Kidney (tissue), 14 donors: ENCODE measurements around the gene CDH13. TPM values are rescaled to one million over a fixed set of nuclear protein-coding genes. Genes with fewer than 3 reads are reported as not detected.

ENCODE experiments used
- DNase-seq, 5 donors: peaks; one replicate each; pipeline ENCODE4 v3.0.0-alpha.2; 2013 to 2020
- FAIRE-seq: peaks from 2 replicates; lab custom pipeline; 2012; peaks lifted over from hg19 to GRCh38; lab: Jason Lieb, UNC
- H3K27ac ChIP-seq, 2 donors: one replicate each; pipeline ENCODE4 v1.7.0; 2013; ENCODE audit warnings: low read depth in 2 of 2, low read length in 2 of 2, inconsistent platforms in 1 of 2
- H3K27me3 ChIP-seq: one replicate; pipeline ENCODE4 v1.7.1; 2013; ENCODE audit warnings: low read length, inconsistent platforms; ENCODE audit not compliant: control insufficient read depth, insufficient read depth
- H3K36me3 ChIP-seq, 3 donors: one replicate each; pipeline versions ENCODE4 v1.7.0 to v1.7.1; 2013; ENCODE audit warnings: low read length in 3 of 3, control low read depth in 1 of 3, inconsistent platforms in 1 of 3; ENCODE audit not compliant: insufficient read depth in 3 of 3, control insufficient read depth in 2 of 3
- H3K4me1 ChIP-seq, 3 donors: one replicate each; pipeline versions ENCODE4 v1.7.0 to v1.7.1; 2013; ENCODE audit warnings: low read length in 3 of 3, inconsistent platforms in 1 of 3, low read depth in 1 of 3; ENCODE audit not compliant: control insufficient read depth in 2 of 3, insufficient read depth in 2 of 3
- H3K4me3 ChIP-seq, 3 donors: one replicate each; pipeline versions ENCODE4 v1.7.0 to v1.8.1; 2013; ENCODE audit warnings: low read length in 3 of 3, control low read depth in 1 of 3, inconsistent platforms in 1 of 3
- H3K9ac ChIP-seq, 3 donors: one replicate each; pipeline versions ENCODE4 v1.7.0 to v1.7.1; 2013; ENCODE audit warnings: low read length in 3 of 3, control low read depth in 1 of 3, inconsistent platforms in 1 of 3
- H3K9me3 ChIP-seq, 3 donors: one replicate each; pipeline versions ENCODE4 v1.7.0 to v1.7.1; 2013; ENCODE audit warnings: low read length in 3 of 3, control low read depth in 1 of 3, inconsistent platforms in 1 of 3; ENCODE audit not compliant: control insufficient read depth in 2 of 3, insufficient read depth in 1 of 3
- CTCF ChIP-seq: IDR thresholded peaks from 3 replicates; pipeline ENCODE4 v1.5.1; 2012; ENCODE audit warnings: mild to moderate bottlenecking, moderate library complexity, borderline replicate concordance; ENCODE audit not compliant: insufficient read depth; ENCODE audit errors: extremely low read depth
- intact Hi-C: fragments of 100-400 bp; cut with DNase I; formaldehyde crosslinking; loops from one replicate; pipeline ENCODE4 v1.11.1; 2022
- polyA plus RNA-seq: library from polyadenylated mRNA; stranded (reverse); fragments of 350-450 nt; fragmentation: Illumina TruSeq; extraction: RNeasy Lipid Tissue Mini Kit (QIAGEN cat#74804); gene quantifications from one replicate; pipeline ENCODE4 v1.2.3, GENCODE V29; 2014; ENCODE audit warnings: low read depth, low replicate concordance; ENCODE audit not compliant: insufficient read depth
- total RNA-seq: library from RNA; stranded (reverse); fragmentation: NEBNext Ultra II Directional; extraction: Animal tissue kit (Norgen Biotek cat#: 25700); gene quantifications from one replicate; pipeline ENCODE4 v1.2.1, GENCODE V29; 2021
- donor health status: control.
- donor health status: control.
- donor health status: control.
- donor health status: control.
- donor health status: control.
- donor health status: DM: yes; HTN: yes; CAD: no.
- donor health status: Normal renal cell carcinoma (clear cell type).

Gene CDH13
- total and polyA plus RNA-seq, 2 donors from 2014 or later = 4.8 to 13.8 TPM

GRCh38 chr16:83273504-83274173, 646.9 kb downstream of the CDH13 start:
- DNase-seq (no peak), FAIRE-seq (no peak)
- no peak overlapping the region for H3K4me3 ChIP-seq
- no peaks in the 10 kb centered on the region for H3K4me1 ChIP-seq
- H3K9ac ChIP-seq = no peak overlapping the region
- H3K27me3 ChIP-seq = no peaks in the 10 kb centered on the region
- no peak overlapping the region for H3K27ac ChIP-seq
- no peak for TF ChIP-seq CTCF
- intact Hi-C loops = no loop called here
- H3K9me3 ChIP-seq = no peaks in the 10 kb centered on the region
- H3K36me3 ChIP-seq = no peaks in the 10 kb centered on the region

- no peaks in the 10 kb centered on the region for H3K9me3 ChIP-seq
- no peaks in the 10 kb centered on the region for H3K4me1 ChIP-seq
- no peaks in the 10 kb centered on the region for H3K27me3 ChIP-seq
- TF ChIP-seq CTCF = no peak
- no peak overlapping the region for H3K4me3 ChIP-seq
- intact Hi-C loops = no loop called here
- no peak for FAIRE-seq
- H3K9ac ChIP-seq = no peak overlapping the region
- no peak for DNase-seq
- H3K27ac ChIP-seq = no peak overlapping the region
- H3K36me3 ChIP-seq = no peaks in the 10 kb centered on the region
Measured at GRCh38 chr16:83279251-83279650, 652.5 kb downstream of the CDH13 start.

- intact Hi-C loops = no loop called here
- Histone ChIP-seq H3K4me1 (no peaks in the 10 kb centered on the region), H3K9me3 (no peaks in the 10 kb centered on the region), H3K4me3 (no peak overlapping the region), H3K9ac (no peak overlapping the region), H3K36me3 (no peaks in the 10 kb centered on the region), H3K27ac (no peak overlapping the region), H3K27me3 (no peaks in the 10 kb centered on the region)
- DNase-seq (no peak), FAIRE-seq (no peak)
- no peak for TF ChIP-seq CTCF
Measured at GRCh38 chr16:83285921-83286320, 659.2 kb downstream of the CDH13 start.

- Histone ChIP-seq H3K36me3 (no peaks in the 10 kb centered on the region), H3K9me3 (no peaks in the 10 kb centered on the region), H3K4me3 (no peak overlapping the region), H3K27me3 (no peaks in the 10 kb centered on the region), H3K4me1 (no peaks in the 10 kb centered on the region), H3K9ac (no peak overlapping the region), H3K27ac (no peak overlapping the region)
- TF ChIP-seq CTCF = no peak
- intact Hi-C loops = no loop called here
- FAIRE-seq (no peak), DNase-seq (no peak)
Measured at GRCh38 chr16:83296505-83296904, 669.7 kb downstream of the CDH13 start.
